GM12892 (cell line): ENCODE results near the gene ALDOB.

Source experiments
- DNase-seq: peaks from one replicate; pipeline ENCODE4 v3.0.0; 2011; ENCODE audit not compliant: insufficient read length
- FAIRE-seq: peaks from 2 replicates; lab custom pipeline; 2011; peaks lifted over from hg19 to GRCh38; lab: Jason Lieb, UNC
- POLR2A ChIP-seq: IDR thresholded peaks from 2 replicates; pipeline ENCODE4 v1.6.1; 2011; ENCODE audit warnings: low read depth, low read length, control low read depth
- POLR2AphosphoS5 ChIP-seq: IDR thresholded peaks from 2 replicates; pipeline ENCODE4 v1.6.1; 2011; ENCODE audit warnings: low read depth, low read length, control low read depth
- TAF1 ChIP-seq: IDR thresholded peaks from 2 replicates; pipeline ENCODE4 v1.6.1; 2011; ENCODE audit warnings: low read depth, mild to moderate bottlenecking, control low read depth, low read length, borderline replicate concordance

ALDOB gene

DNA sequence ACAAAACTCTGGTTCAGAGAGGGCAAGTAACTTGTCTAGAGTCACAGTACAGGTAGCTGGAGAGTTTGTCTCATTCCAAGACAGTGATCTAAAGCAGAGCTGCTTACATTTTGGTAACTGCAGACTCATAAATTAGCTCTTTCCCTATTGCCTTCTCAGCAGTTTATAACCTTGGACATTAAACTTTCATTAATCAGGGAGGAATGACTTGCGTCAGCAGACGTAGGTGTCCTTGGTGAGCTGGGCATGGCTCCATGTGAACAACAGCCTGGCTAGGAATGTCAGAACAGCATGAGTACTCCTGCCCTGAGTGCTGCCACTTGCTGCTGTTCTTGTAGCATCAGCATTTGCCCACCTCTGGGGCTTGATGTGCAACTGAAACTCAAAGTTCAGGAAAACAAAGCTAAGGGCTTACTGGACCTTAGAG is 2.2 kb upstream of the ALDOB start:
- DNase-seq (no peak), FAIRE-seq (no peak)
- TF ChIP-seq POLR2A (no peak), POLR2AphosphoS5 (no peak), TAF1 (no peak)

DNA sequence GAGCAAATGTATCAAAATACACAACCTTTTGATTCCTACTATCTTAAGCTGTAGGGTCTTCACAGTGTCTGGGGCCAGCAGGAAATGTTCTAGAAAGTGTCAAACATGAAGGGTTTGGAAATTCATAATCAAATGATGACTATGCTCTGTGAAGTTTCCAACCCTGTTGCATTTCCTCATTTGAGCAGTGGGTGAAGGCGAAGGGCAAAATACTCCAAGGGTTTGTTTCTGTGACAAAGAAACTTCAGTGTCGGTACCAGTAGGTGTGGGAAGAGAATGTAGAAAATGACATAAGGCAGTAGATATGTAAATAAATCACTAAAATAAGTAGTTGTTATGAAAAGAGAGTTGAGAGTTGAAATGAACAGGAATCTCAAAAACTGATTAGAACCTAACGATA is 576 bp downstream of the ALDOB start:
- FAIRE-seq (no peak), DNase-seq (no peak)
- TF ChIP-seq TAF1 (no peak), POLR2AphosphoS5 (no peak), POLR2A (no peak)

GRCh38 chr9:101433229-101433628 is 2.3 kb downstream of the ALDOB start:
- TF ChIP-seq TAF1 (no peak), POLR2AphosphoS5 (no peak), POLR2A (no peak)
- no peak for DNase-seq
- no peak for FAIRE-seq

DNA sequence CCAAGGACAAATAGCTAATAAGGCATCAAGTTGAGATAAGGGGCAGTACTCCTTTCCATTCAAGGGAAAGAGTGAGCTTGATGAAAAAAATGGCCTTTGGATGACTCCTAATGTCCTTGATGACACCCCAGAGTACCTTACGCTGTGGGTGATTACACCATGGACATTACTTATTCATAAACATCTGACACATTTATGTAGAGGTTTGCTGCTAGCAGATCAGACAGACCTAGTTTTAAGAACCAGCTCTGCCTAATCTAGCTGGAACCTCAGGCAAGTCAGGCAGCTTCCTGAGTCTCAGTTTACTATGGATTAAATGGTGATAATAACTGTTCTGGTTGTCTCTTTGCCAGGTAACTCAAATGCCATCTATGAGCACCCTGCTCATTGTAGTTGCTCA is 2.8 kb downstream of the ALDOB start:
- DNase-seq: no peak
- no peak for FAIRE-seq
- TF ChIP-seq TAF1: no peak
- no peak for TF ChIP-seq POLR2A
- no peak for TF ChIP-seq POLR2AphosphoS5

- FAIRE-seq: no peak
- no peak for DNase-seq
- TF ChIP-seq POLR2AphosphoS5: no peak
- no peak for TF ChIP-seq TAF1
- no peak for TF ChIP-seq POLR2A
Measured at GRCh38 chr9:101432171-101432570, 3.4 kb downstream of the ALDOB start.

GRCh38 chr9:101429736-101430135 is 5.8 kb downstream of the ALDOB start:
- DNase-seq: no peak
- FAIRE-seq: no peak
- TF ChIP-seq POLR2AphosphoS5: no peak
- TF ChIP-seq POLR2A: no peak
- no peak for TF ChIP-seq TAF1

GRCh38 chr9:101428909-101429308 is 6.7 kb downstream of the ALDOB start:
- no peak for DNase-seq
- TF ChIP-seq TAF1 (no peak), POLR2A (no peak), POLR2AphosphoS5 (no peak)
- no peak for FAIRE-seq

DNA sequence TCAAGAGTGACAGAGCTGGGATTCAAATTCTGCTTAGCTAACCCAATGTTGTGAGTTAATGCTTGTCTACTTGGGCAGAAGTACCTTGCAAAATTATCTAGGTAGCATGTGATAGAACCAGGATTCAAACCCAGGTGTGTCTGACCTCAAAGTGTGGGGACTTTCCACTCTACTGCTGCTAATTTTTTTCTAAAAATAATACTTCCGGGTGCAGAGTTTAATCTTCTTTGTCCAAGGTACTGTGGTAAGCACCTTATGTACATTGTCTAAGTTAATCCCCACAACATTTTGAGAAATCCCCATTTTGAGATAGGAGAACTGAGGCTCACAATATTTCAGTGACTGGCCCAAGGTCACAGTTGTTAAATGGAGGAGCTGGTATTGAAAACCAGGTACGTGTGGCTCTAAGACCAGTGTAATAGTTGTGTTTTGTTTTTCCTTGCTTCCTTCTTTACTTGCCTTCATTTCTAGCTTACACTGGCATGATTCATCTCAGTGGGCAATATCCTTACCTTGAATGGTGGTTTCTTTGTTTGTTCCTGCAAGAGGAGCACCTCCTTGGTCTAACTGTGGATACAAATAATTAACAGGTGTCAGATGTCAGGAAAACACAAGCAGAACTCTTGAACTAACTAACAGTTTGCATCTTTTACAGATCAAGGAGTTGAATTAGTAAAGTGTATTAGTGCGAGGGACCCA is 7.5 kb downstream of the ALDOB start:
- DNase-seq (no peak), FAIRE-seq (peak; percentile 77)
- TF ChIP-seq TAF1 (no peak), POLR2A (no peak)

GRCh38 chr9:101427358-101427757 is 8.2 kb downstream of the ALDOB start:
- no peak for FAIRE-seq

DNA sequence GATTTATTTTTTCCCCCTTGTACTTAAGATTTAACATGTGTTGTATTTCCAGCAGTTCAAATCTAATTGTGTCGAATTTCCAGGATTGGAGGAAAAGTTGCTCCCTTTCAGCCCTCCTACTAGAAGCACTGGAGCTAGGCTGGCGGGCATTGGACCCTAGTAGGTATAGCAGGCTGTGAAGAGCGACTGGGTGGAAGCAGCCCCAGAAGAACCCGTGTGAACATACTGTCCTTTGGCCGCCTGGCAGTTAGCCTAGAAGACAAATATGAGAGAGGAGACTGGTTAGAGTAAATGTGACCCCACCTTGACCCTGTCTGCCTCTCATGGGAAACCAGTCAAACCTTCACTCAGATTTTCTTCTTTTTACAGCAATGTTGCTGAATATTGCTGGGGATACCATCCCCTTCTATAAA is 13.9 kb downstream of the ALDOB start:
- DNase-seq: no peak
- TF ChIP-seq POLR2A (no peak), POLR2AphosphoS5 (no peak), TAF1 (no peak)
- no peak for FAIRE-seq

More at GRCh38 chr9:101427358-101427757, 8.2 kb downstream of the ALDOB start:
- no peak for DNase-seq
- no peak for TF ChIP-seq TAF1
- TF ChIP-seq POLR2AphosphoS5: no peak
- TF ChIP-seq POLR2A: no peak

DNA sequence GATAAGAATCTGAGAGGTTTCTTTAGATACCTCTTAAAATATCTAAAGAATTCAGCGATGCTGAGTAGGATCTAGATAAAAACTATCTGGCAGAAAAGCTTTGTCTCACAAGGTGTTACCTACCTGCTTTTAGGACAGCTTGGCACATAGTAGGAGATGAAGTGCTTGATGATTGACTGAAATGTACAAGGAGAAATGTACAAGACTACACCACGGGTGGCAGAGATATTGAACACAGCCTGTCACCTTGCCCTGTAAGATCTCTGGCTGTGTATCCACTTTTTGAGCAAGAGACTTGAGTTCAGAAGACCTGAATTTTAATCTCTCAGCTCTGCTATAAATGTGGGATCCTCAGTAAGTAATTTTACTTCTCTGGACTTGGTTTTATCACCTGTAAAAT is 15.7 kb downstream of the ALDOB start:
- TF ChIP-seq POLR2AphosphoS5 (no peak), TAF1 (no peak), POLR2A (no peak)
- FAIRE-seq: no peak
- no peak for DNase-seq

DNA sequence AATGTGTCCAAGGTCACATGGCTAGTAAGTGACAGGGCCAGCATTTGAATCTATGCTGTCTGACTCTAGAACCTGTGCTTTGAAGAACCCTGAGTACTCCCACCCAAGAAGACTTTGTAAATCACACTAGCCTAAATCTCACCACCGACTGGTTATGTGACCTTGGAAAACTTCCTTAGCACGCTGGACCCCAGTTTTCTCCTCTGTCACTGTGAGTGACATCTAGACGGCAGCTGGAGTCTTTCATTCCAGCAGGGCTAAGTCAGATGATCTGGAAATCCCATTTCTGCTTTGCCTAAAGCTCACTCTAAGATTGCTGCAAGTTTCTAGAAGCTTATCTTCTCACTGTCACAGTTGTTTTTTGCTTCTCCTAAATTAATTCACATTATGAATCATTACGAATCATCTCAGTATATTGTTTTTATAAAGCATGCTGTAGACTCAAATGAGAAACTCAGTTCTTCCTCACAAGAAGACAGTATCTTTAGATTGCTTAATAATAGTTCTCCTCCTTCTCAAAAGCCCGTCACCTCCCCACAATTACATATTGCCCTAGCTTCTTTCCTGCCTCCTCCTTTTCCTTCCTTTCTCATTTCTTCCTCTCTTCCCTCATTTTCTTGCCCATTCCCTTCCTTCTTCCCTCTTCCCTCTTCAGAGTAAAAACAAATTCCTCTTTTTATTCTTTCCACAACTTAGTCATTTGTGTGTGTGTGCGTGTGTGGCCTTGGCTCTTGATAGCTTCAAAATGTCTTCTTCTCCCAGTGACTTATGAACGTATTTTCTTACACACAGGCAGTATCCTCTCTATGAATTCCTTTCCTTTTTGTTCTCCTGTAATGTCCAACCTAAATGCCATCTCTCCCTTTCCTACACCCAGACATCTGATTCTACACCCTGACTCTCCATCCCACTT is 16.8 kb downstream of the ALDOB start:
- no peak for FAIRE-seq
- no peak for TF ChIP-seq POLR2AphosphoS5
- TF ChIP-seq TAF1: no peak
- no peak for TF ChIP-seq POLR2A

GRCh38 chr9:101417977-101418376 is 17.6 kb downstream of the ALDOB start:
- no peak for FAIRE-seq
- TF ChIP-seq TAF1: no peak
- no peak for TF ChIP-seq POLR2A
- TF ChIP-seq POLR2AphosphoS5: no peak

More for the DNA sequence above, 16.8 kb downstream of the ALDOB start:
- DNase-seq: no peak

More at GRCh38 chr9:101417977-101418376, 17.6 kb downstream of the ALDOB start:
- no peak for DNase-seq
